T-helper 1 cell (primary cell): ENCODE measurements around the gene HYCC1.
"Not testable (repeated sequence)": the region's sequence is repeated elsewhere in the genome, so short reads cannot be mapped to it uniquely, and the experiment has no call there.

ENCODE experiments used
- DNase-seq, 5 donors: peaks; one replicate each; pipeline ENCODE4 v3.0.0-alpha.2; 2012 to 2020

The HYCC1 gene

GRCh38 chr7:22983257-22983855, 30.6 kb downstream of the HYCC1 start:
- no peak for DNase-seq

GRCh38 chr7:22980422-22980821, 33.5 kb downstream of the HYCC1 start:
- no peak for DNase-seq

GRCh38 chr7:22979861-22980260, 34.1 kb downstream of the HYCC1 start:
- no peak for DNase-seq

- no peak for DNase-seq
These were observed 34.7 kb downstream of the HYCC1 start for GRCh38 chr7:22979251-22979650.

- DNase-seq = not testable (repeated sequence)
These were observed 39.3 kb downstream of the HYCC1 start for GRCh38 chr7:22974636-22975035.

GRCh38 chr7:22972207-22972606, 41.7 kb downstream of the HYCC1 start:
- DNase-seq = no peak

GRCh38 chr7:22969010-22969431, 44.9 kb downstream of the HYCC1 start:
- no peak for DNase-seq
